Measurements from ENCODE around the gene FBXW7. TPM values are rescaled to one million over a fixed set of nuclear protein-coding genes. Genes with fewer than 3 reads are reported as not detected.

FBXW7 gene
- total and polyA plus RNA-seq, 2 donors (not counting 1 experiment from before 2014, with no cell fraction given) = 16.3 to 68.7 TPM

DNA sequence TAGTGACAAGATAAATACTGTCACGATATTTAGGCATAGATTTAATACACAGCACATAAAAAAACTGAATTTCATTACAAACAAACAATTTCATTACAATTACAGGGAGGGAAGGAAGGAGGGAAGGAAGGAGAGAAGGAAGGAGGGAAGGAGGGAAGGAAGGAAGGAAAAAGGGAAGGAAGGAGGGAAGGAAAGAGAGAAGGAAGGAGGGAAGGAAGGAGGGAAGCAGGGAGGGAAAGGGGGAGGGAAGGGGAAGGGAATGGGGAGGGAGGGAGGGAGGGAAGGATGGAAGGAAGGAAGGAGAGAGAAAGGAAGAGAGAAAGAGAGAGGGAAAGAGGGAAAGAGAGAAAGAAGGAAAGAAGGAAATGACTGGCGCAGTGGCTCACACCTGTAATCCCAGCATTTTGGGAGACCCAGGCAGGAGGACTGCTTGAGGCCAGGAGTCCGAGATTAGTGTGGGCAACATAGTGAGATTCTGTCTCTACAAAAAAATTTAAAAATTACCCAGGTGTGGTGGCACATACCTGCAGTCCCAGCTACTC lies 64.6 kb downstream of the FBXW7 start:
- Histone ChIP-seq H3K9me3 (ENCODE audit: control insufficient read depth, insufficient read depth, low read depth, low read length) (no peaks in the 10 kb centered on the region), H3K79me2 (ENCODE audit: control insufficient read depth, insufficient read depth, low read length) (peaks cover 2% of the 10 kb centered on the region), H3K4me2 (ENCODE audit: extremely low read depth, insufficient read depth, low read length) (no peak overlapping the region), H3K4me1 (ENCODE audit: control insufficient read depth, extremely low read depth, insufficient read depth, low read length) (no peaks in the 10 kb centered on the region), H3K27ac (ENCODE audit: insufficient read depth, low read length) (no peak overlapping the region), H4K20me1 (ENCODE audit: control insufficient read depth, extremely low read depth, insufficient read depth, low read length) (no peaks in the 10 kb centered on the region), H3K9ac (ENCODE audit: insufficient read depth, low read length) (no peak overlapping the region), H2AFZ (ENCODE audit: low read length) (no peak overlapping the region), H3K4me3 (replicated peaks in 1 of 4; ENCODE audit: control extremely low read depth in 1 of 4, insufficient read depth in 1 of 4, low read depth in 3 of 4, low read length in 4 of 4) (no peak overlapping the region), H3K27me3 (ENCODE audit: control insufficient read depth, insufficient read depth, low read length) (no peaks in the 10 kb centered on the region), H3K36me3 (ENCODE audit: control insufficient read depth, insufficient read depth, low read length) (no peaks in the 10 kb centered on the region)
- no peak for DNase-seq (ENCODE audit: low read depth in 2 of 2)
- TF ChIP-seq EZH2 (IDR thresholded peaks at IDR 0.05; ENCODE audit: low read length, missing control alignments) = no peak
- TF ChIP-seq, protein P1, sequence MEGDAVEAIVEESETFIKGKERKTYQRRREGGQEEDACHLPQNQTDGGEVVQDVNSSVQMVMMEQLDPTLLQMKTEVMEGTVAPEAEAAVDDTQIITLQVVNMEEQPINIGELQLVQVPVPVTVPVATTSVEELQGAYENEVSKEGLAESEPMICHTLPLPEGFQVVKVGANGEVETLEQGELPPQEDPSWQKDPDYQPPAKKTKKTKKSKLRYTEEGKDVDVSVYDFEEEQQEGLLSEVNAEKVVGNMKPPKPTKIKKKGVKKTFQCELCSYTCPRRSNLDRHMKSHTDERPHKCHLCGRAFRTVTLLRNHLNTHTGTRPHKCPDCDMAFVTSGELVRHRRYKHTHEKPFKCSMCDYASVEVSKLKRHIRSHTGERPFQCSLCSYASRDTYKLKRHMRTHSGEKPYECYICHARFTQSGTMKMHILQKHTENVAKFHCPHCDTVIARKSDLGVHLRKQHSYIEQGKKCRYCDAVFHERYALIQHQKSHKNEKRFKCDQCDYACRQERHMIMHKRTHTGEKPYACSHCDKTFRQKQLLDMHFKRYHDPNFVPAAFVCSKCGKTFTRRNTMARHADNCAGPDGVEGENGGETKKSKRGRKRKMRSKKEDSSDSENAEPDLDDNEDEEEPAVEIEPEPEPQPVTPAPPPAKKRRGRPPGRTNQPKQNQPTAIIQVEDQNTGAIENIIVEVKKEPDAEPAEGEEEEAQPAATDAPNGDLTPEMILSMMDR (conservative IDR thresholded peaks at IDR 0.05 in 1 of 2, IDR thresholded peaks at IDR 0.05 in 1 of 2; ENCODE audit: low read depth in 1 of 2, low read length in 2 of 2) = no peak

- H3K36me3 ChIP-seq (ENCODE audit: control insufficient read depth, insufficient read depth, low read length) = no peaks in the 10 kb centered on the region
- H3K79me2 ChIP-seq (ENCODE audit: control insufficient read depth, insufficient read depth, low read length) = peaks cover under 1% of the 10 kb centered on the region
- H3K27ac ChIP-seq (ENCODE audit: insufficient read depth, low read length) = no peak overlapping the region
- H3K27me3 ChIP-seq (ENCODE audit: control insufficient read depth, insufficient read depth, low read length) = no peaks in the 10 kb centered on the region
- no peak overlapping the region for H3K4me2 ChIP-seq (ENCODE audit: extremely low read depth, insufficient read depth, low read length)
- no peak for DNase-seq (ENCODE audit: low read depth in 2 of 2)
- TF ChIP-seq EZH2 (IDR thresholded peaks at IDR 0.05; ENCODE audit: low read length, missing control alignments) = no peak
- TF ChIP-seq, protein P1 (conservative IDR thresholded peaks at IDR 0.05 in 1 of 2, IDR thresholded peaks at IDR 0.05 in 1 of 2; ENCODE audit: low read depth in 1 of 2, low read length in 2 of 2) = no peak
- no peaks in the 10 kb centered on the region for H3K9me3 ChIP-seq (ENCODE audit: control insufficient read depth, insufficient read depth, low read depth, low read length)
- no peak overlapping the region for H3K4me3 ChIP-seq (replicated peaks in 1 of 4; ENCODE audit: control extremely low read depth in 1 of 4, insufficient read depth in 1 of 4, low read depth in 3 of 4, low read length in 4 of 4)
- no peak overlapping the region for H2AFZ ChIP-seq (ENCODE audit: low read length)
- no peaks in the 10 kb centered on the region for H4K20me1 ChIP-seq (ENCODE audit: control insufficient read depth, extremely low read depth, insufficient read depth, low read length)
- H3K4me1 ChIP-seq (ENCODE audit: control insufficient read depth, extremely low read depth, insufficient read depth, low read length) = no peaks in the 10 kb centered on the region
- no peak overlapping the region for H3K9ac ChIP-seq (ENCODE audit: insufficient read depth, low read length)
These were observed 67.5 kb downstream of the FBXW7 start for GRCh38 chr4:152468408-152468807.

GRCh38 chr4:152467101-152467500 lies 68.8 kb downstream of the FBXW7 start:
- DNase-seq (ENCODE audit: low read depth in 2 of 2) = no peak
- Histone ChIP-seq H3K27me3 (ENCODE audit: control insufficient read depth, insufficient read depth, low read length) (no peaks in the 10 kb centered on the region), H3K27ac (ENCODE audit: insufficient read depth, low read length) (no peak overlapping the region), H3K4me3 (replicated peaks in 1 of 4; ENCODE audit: control extremely low read depth in 1 of 4, insufficient read depth in 1 of 4, low read depth in 3 of 4, low read length in 4 of 4) (no peak overlapping the region), H4K20me1 (ENCODE audit: control insufficient read depth, extremely low read depth, insufficient read depth, low read length) (no peaks in the 10 kb centered on the region), H3K9me3 (ENCODE audit: control insufficient read depth, insufficient read depth, low read depth, low read length) (no peaks in the 10 kb centered on the region), H3K36me3 (ENCODE audit: control insufficient read depth, insufficient read depth, low read length) (no peaks in the 10 kb centered on the region), H3K79me2 (ENCODE audit: control insufficient read depth, insufficient read depth, low read length) (no peaks in the 10 kb centered on the region), H3K4me1 (ENCODE audit: control insufficient read depth, extremely low read depth, insufficient read depth, low read length) (no peaks in the 10 kb centered on the region), H2AFZ (ENCODE audit: low read length) (no peak overlapping the region), H3K9ac (ENCODE audit: insufficient read depth, low read length) (no peak overlapping the region), H3K4me2 (ENCODE audit: extremely low read depth, insufficient read depth, low read length) (no peak overlapping the region)
- no peak for TF ChIP-seq EZH2 (IDR thresholded peaks at IDR 0.05; ENCODE audit: low read length, missing control alignments)
- TF ChIP-seq, protein P1 (conservative IDR thresholded peaks at IDR 0.05 in 1 of 2, IDR thresholded peaks at IDR 0.05 in 1 of 2; ENCODE audit: low read depth in 1 of 2, low read length in 2 of 2) = no peak
